GM12864 (cell line): ENCODE measurements around the gene BPIFB3.

Experiments
- DNase-seq: peaks from one replicate; pipeline ENCODE4 v3.0.0-alpha.2; 2011; ENCODE audit warnings: low read depth
- H3K4me3 ChIP-seq: 2 replicates; pipeline ENCODE4 v1.5.1; 2011; ENCODE audit warnings: mild to moderate bottlenecking, low read depth, low read length, control low read depth
- TF ChIP-seq, protein P1 (sequence below): IDR thresholded peaks from 2 replicates; pipeline ENCODE4 v1.5.1; 2011; ENCODE audit warnings: low read depth, mild to moderate bottlenecking, moderate library complexity, low read length, control low read depth, inconsistent platforms; ENCODE audit errors: missing control alignments

The BPIFB3 gene

DNA sequence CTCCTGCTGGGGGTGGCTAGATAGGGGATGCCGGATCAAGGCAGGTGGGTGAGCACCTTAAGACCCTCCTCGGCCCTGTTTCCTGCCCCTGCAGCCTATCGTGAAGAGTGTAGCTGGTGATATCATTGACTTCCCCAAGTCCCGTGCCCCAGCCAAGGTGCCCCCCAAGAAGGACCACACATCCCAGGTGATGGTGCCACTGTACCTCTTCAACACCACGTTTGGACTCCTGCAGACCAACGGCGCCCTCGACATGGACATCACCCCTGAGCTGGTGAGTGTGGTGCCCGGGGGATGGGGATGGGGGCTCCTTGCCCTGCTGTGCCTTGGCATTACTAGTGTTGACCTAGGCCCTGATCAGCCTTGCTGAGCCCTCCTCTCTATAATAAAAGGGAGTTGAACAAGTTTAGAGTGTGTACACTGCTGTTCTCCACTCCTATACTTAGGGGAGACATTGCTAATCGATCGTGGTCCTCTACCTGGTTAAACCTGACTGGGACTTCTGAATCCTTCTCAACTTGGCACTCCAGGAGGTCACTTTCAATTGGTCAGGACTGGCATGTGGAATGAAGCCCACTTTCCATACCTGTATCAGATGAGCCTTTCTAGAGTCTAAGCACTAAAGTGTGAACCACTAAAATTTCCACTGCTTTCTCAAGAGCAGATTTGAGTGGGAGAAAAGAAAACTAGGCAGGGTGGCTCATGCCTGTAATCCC, 11.0 kb downstream of the BPIFB3 start:
- no peak for DNase-seq
- no peak overlapping the region for H3K4me3 ChIP-seq
- TF ChIP-seq, protein P1, sequence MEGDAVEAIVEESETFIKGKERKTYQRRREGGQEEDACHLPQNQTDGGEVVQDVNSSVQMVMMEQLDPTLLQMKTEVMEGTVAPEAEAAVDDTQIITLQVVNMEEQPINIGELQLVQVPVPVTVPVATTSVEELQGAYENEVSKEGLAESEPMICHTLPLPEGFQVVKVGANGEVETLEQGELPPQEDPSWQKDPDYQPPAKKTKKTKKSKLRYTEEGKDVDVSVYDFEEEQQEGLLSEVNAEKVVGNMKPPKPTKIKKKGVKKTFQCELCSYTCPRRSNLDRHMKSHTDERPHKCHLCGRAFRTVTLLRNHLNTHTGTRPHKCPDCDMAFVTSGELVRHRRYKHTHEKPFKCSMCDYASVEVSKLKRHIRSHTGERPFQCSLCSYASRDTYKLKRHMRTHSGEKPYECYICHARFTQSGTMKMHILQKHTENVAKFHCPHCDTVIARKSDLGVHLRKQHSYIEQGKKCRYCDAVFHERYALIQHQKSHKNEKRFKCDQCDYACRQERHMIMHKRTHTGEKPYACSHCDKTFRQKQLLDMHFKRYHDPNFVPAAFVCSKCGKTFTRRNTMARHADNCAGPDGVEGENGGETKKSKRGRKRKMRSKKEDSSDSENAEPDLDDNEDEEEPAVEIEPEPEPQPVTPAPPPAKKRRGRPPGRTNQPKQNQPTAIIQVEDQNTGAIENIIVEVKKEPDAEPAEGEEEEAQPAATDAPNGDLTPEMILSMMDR = no peak

- TF ChIP-seq, protein P1 = no peak
- no peak for DNase-seq
Observed at GRCh38 chr20:33065785-33066184, 12.1 kb downstream of the BPIFB3 start.

GRCh38 chr20:33067806-33068205, 14.1 kb downstream of the BPIFB3 start:
- no peak for DNase-seq
- H3K4me3 ChIP-seq = no peak overlapping the region
- TF ChIP-seq, protein P1 = no peak

More at GRCh38 chr20:33065785-33066184, 12.1 kb downstream of the BPIFB3 start:
- H3K4me3 ChIP-seq = no peak overlapping the region

DNA sequence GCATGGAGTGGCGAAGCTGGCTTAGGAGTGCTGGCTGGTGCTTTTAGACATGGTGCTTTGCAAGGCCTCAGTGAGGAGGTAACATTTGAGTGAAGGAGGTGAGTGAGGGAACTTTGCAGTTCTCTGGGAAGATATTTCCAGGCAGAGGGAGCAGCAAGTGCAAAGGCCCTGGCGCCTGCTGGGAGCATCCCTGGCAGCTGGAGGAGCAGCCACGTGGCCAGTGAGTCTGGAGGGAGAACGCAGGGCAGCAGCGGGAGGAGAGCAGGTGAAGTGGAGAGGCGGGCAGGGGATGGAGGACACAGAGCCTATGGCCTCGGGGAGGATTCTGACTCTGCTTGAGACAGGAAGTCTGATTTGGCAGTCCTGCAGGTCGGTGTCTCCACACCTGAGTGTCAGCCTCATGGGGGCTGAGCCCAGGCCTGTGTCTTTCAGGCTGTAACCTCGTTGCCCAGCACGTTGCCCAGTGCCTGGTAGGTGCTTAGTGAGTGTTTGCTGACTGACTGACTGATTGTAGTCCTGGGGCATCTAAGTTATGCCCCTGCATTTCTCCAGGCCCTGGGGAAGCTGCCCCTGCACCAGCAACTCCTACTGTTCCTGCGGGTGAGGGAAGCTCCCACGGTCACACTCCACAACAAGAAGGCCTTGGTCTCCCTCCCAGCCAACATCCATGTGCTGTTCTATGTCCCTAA, 14.7 kb downstream of the BPIFB3 start:
- no peak for DNase-seq

DNA sequence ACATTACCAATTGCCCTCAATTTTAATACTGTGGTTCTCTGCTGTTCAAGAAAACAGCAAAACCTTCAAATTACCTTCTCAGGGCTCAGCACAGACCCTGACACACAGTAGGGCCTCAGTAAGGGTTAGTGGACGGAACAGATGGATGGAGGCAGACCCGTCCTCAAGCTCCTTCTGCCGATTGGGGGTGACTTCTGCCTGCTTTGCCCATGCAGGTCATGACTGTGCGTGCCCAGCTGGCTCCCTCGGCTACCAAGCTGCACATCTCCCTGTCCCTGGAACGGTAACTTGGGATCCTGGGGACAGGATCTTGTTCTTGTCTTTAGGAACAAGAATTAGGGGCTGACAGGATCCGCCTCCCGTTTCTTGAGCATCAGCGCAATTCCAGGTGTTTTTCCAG, 16.0 kb downstream of the BPIFB3 start:
- TF ChIP-seq, protein P1 = no peak
- no peak for DNase-seq
- no peak overlapping the region for H3K4me3 ChIP-seq

More for the DNA sequence above, 14.7 kb downstream of the BPIFB3 start:
- H3K4me3 ChIP-seq = no peak overlapping the region
- TF ChIP-seq, protein P1 = no peak

GRCh38 chr20:33070111-33071053, 16.7 kb downstream of the BPIFB3 start:
- TF ChIP-seq, protein P1 = no peak

More at GRCh38 chr20:33070111-33071053, 16.7 kb downstream of the BPIFB3 start:
- DNase-seq = no peak
- H3K4me3 ChIP-seq = no peak overlapping the region
